K562 (cell line): ENCODE data around the gene SLBP.

Source experiments
- E2F3 ChIP-seq: fragments of 250-450 bp; sonication (Bioruptor Pico); IDR thresholded peaks from 2 replicates; pipeline ENCODE4 v1.4.0; 2020; ENCODE audit warnings: mild to moderate bottlenecking
- EP300 ChIP-seq: IDR thresholded peaks from 2 replicates; pipeline ENCODE4 v1.6.1; 2012; ENCODE audit warnings: low read length, improper control_type of control experiment
- JUND ChIP-seq, 2 experiments: IDR thresholded peaks; 2 replicates in 1 of 2; 3 replicates in 1 of 2; pipeline ENCODE4 v1.6.1; 2011; ENCODE audit warnings: borderline replicate concordance in 2 of 2, low read depth in 2 of 2, low read length in 2 of 2, improper control_type of control experiment in 1 of 2, missing biosample characterization in 1 of 2, missing genetic modification characterization in 1 of 2, missing genetic modification reagents in 1 of 2
- NFRKB ChIP-seq: fragments of 450-650 bp; IDR thresholded peaks from 2 replicates; pipeline ENCODE4 v1.6.1; 2016; ENCODE audit warnings: low read depth
- POLR2A ChIP-seq: fragments of 450-650 bp; conservative IDR thresholded peaks from 2 replicates; pipeline ENCODE4 v1.6.1; 2016
- TCF7 ChIP-seq: sonication (generic); IDR thresholded peaks from 2 replicates; pipeline ENCODE4 v1.6.1; 2016; ENCODE audit warnings: antibody characterized with exemption, borderline replicate concordance
- ZFP36 ChIP-seq: fragments of 150-350 bp; IDR thresholded peaks from 2 replicates; pipeline ENCODE4 v1.6.1; 2018; ENCODE audit warnings: low read length, low read depth; ENCODE audit not compliant: partially characterized antibody
- ZNF263 ChIP-seq: sonication (generic); formaldehyde crosslinking; IDR thresholded peaks from 2 replicates; pipeline ENCODE4 v1.8.0; 2022; ENCODE audit warnings: mild to moderate bottlenecking, missing genetic modification reagents, borderline replicate concordance
- TF ChIP-seq, protein P1 (sequence below), 3 experiments: IDR thresholded peaks in 2 of 3; conservative IDR thresholded peaks in 1 of 3; 2 replicates each; pipeline ENCODE4 v1.5.1; 2011 to 2012; ENCODE audit warnings: low read length in 3 of 3, mild to moderate bottlenecking in 3 of 3, control low read depth in 2 of 3, improper control_type of control experiment in 1 of 3, inconsistent platforms in 1 of 3, low read depth in 1 of 3, mixed read lengths in 1 of 3, moderate library complexity in 1 of 3; ENCODE audit not compliant: insufficient read depth in 2 of 3

GRCh38 chr4:1751919-1752283 is 39.8 kb upstream of the SLBP start:
- no peak for TF ChIP-seq JUND (IDR thresholded peaks at IDR 0.05; ENCODE audit: borderline replicate concordance, low read depth, low read length)
- TF ChIP-seq JUND (tag; IDR thresholded peaks at IDR 0.05; ENCODE audit: borderline replicate concordance, low read depth, low read length) = no peak
- no peak for TF ChIP-seq E2F3 (CRISPR knock-in tag)
- TF ChIP-seq TCF7 = no peak
- no peak for TF ChIP-seq ZFP36
- no peak for TF ChIP-seq POLR2A
- TF ChIP-seq, protein P1, sequence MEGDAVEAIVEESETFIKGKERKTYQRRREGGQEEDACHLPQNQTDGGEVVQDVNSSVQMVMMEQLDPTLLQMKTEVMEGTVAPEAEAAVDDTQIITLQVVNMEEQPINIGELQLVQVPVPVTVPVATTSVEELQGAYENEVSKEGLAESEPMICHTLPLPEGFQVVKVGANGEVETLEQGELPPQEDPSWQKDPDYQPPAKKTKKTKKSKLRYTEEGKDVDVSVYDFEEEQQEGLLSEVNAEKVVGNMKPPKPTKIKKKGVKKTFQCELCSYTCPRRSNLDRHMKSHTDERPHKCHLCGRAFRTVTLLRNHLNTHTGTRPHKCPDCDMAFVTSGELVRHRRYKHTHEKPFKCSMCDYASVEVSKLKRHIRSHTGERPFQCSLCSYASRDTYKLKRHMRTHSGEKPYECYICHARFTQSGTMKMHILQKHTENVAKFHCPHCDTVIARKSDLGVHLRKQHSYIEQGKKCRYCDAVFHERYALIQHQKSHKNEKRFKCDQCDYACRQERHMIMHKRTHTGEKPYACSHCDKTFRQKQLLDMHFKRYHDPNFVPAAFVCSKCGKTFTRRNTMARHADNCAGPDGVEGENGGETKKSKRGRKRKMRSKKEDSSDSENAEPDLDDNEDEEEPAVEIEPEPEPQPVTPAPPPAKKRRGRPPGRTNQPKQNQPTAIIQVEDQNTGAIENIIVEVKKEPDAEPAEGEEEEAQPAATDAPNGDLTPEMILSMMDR (IDR thresholded peaks at IDR 0.05 in 2 of 3, conservative IDR thresholded peaks at IDR 0.05 in 1 of 3; ENCODE audit: insufficient read depth in 2 of 3, low read depth in 1 of 3, low read length in 3 of 3) = no peak
- TF ChIP-seq EP300 = no peak
- no peak for TF ChIP-seq ZNF263
- no peak for TF ChIP-seq NFRKB
